ENCODE results near the gene AMBRA1. TPM values are rescaled to one million over a fixed set of nuclear protein-coding genes. Genes with fewer than 3 reads are reported as not detected.

Gene AMBRA1
- polyA plus RNA-seq, 1 of the 3 experiments (the other 2 are of a cell fraction): 10.4 TPM

- no peak overlapping the region for H3K27ac ChIP-seq (ENCODE audit: low read depth in 2 of 2, low read length in 1 of 2)
- TF ChIP-seq FOXM1 (IDR thresholded peaks at IDR 0.05; ENCODE audit: low read depth): no peak
- no peak for TF ChIP-seq GABPA (IDR thresholded peaks at IDR 0.05; ENCODE audit: low read depth)
- no peak for TF ChIP-seq FOXJ3 (CRISPR knock-in tag; IDR thresholded peaks at IDR 0.05)
- no peak for TF ChIP-seq USF2 (IDR thresholded peaks at IDR 0.05; ENCODE audit: borderline replicate concordance, low read depth, low read length)
- TF ChIP-seq GATA2 (CRISPR knock-in tag; IDR thresholded peaks at IDR 0.05): no peak
- no peak for TF ChIP-seq EZH2phosphoT487 (IDR thresholded peaks at IDR 0.05; ENCODE audit: borderline replicate concordance, low read depth)
- no peak for TF ChIP-seq TAF1 (IDR thresholded peaks at IDR 0.05; ENCODE audit: borderline replicate concordance, low read depth, low read length)
- TF ChIP-seq, protein P1, sequence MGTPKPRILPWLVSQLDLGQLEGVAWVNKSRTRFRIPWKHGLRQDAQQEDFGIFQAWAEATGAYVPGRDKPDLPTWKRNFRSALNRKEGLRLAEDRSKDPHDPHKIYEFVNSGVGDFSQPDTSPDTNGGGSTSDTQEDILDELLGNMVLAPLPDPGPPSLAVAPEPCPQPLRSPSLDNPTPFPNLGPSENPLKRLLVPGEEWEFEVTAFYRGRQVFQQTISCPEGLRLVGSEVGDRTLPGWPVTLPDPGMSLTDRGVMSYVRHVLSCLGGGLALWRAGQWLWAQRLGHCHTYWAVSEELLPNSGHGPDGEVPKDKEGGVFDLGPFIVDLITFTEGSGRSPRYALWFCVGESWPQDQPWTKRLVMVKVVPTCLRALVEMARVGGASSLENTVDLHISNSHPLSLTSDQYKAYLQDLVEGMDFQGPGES (IDR thresholded peaks at IDR 0.05; ENCODE audit: low read depth, low read length): no peak
- TF ChIP-seq, protein P2, sequence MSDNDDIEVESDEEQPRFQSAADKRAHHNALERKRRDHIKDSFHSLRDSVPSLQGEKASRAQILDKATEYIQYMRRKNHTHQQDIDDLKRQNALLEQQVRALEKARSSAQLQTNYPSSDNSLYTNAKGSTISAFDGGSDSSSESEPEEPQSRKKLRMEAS (IDR thresholded peaks at IDR 0.05; ENCODE audit: low read depth): no peak
- TF ChIP-seq MEF2A (IDR thresholded peaks at IDR 0.05; ENCODE audit: borderline replicate concordance, low read depth): no peak
- TF ChIP-seq SIN3A (IDR thresholded peaks at IDR 0.05; ENCODE audit: borderline replicate concordance, low read depth, low read length): no peak
- POLR2A ChIA-PET: no interaction called here
Observed at GRCh38 chr11:46490666-46491065, 103.2 kb downstream of the AMBRA1 start.

DNA sequence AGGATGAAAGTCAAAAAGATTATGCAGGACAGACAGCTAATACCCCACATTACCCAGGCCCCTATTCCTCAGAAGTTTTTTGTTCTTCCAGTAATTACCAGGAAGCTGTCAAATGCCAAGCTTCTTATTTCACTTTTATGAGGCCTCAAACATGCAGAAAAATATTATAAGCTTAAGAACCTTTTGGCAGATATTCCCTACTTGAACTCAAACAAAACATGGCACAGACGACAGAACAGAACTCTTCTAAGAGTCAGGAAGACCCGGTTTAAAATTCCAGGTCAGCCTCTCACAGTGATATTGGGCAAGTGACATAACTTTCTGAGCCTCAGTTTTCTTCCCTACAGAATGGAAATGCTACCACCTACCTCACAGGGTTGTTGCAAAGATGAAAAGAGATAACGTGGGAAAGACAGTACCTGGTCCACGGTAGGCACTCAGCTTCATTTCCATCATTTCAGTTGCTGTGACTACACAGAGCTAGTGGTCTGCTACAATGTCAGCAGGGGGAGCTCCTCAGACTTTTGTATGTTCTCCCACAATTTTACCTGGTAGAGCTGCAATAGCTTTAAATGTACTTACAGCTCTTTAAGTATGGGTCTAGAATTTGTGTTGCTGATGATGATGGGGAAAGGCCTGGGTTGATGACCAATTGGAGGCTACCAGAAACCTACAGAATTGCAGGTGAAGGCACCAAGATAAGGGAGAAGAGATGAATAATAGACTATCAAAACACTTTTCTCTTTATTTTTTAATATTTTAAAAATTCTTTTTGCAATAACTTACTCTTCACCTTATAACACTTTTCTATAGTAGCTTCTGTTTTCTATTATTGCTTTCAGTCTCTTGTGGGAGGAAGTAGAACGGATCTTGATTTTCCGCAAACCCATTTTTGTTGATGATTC is 103.9 kb downstream of the AMBRA1 start:
- Histone ChIP-seq H3K4me1 (ENCODE audit: control insufficient read depth in 1 of 2, insufficient read depth in 2 of 2, low read depth in 1 of 2, low read length in 1 of 2) (peaks cover 7 to 21% of the 10 kb centered on the region in 2 experiments; a peak in 2 of 4 replicates), H4K20me1 (ENCODE audit: insufficient read depth) (no peaks in the 10 kb centered on the region), H3K4me3 (ENCODE audit: low read depth in 2 of 2, low read length in 1 of 2) (no peak overlapping the region), H3K27ac (ENCODE audit: low read depth in 2 of 2, low read length in 1 of 2) (no peak overlapping the region), H3F3A (replicated peaks; ENCODE audit: insufficient read depth) (peaks cover 5% of the 10 kb centered on the region), H3K27me3 (ENCODE audit: insufficient read depth) (no peaks in the 10 kb centered on the region), H3K9me3 (no peaks in the 10 kb centered on the region), H3K36me3 (replicated peaks in 1 of 2; ENCODE audit: control insufficient read depth in 1 of 2, insufficient read depth in 2 of 2, low read length in 1 of 2) (peaks cover 8 to 14% of the 10 kb centered on the region in 2 experiments), H2AFZ (ENCODE audit: low read depth) (no peak overlapping the region), H3K4me2 (no peak overlapping the region), H3K79me2 (ENCODE audit: insufficient read depth) (peaks cover 9% of the 10 kb centered on the region; the same call in 1 of the 2 replicates), H3K9me2 (no peaks in the 10 kb centered on the region), H3K9ac (no peak overlapping the region)
- DNase-seq: peak; percentile 54
- no peak for TF ChIP-seq FOXJ3 (CRISPR knock-in tag; IDR thresholded peaks at IDR 0.05)
- no peak for TF ChIP-seq YY1 (IDR thresholded peaks at IDR 0.05; ENCODE audit: low read depth)
- TF ChIP-seq FOXM1 (IDR thresholded peaks at IDR 0.05; ENCODE audit: low read depth): no peak
- peak; percentile 72 for TF ChIP-seq CTCF (IDR thresholded peaks at IDR 0.05)
- peak; percentile 74 for TF ChIP-seq RAD21 (IDR thresholded peaks at IDR 0.05; ENCODE audit: low read length)
- TF ChIP-seq TEAD4 (IDR thresholded peaks at IDR 0.05; ENCODE audit: borderline replicate concordance, insufficient read depth): no peak
- TF ChIP-seq SMC3 (IDR thresholded peaks at IDR 0.05; ENCODE audit: low read depth, low read length): peak; percentile 74
- no peak for TF ChIP-seq USF1 (IDR thresholded peaks at IDR 0.05; ENCODE audit: borderline replicate concordance, low read depth)
- WGBS (ENCODE audit: low lambda C conversion rate): 73% methylated on average over 6 of the region's 6 CpGs
- ChIA-PET CTCF (interaction anchor here (0.6 to 8.3 kb wide), 36 partner anchors 9 to 204 kb away, joined by 3 to 131 read pairs (median 6); partner anchors contain the start of gene DGKZ), POLR2A (no interaction called here)

More at GRCh38 chr11:46490666-46491065, 103.2 kb downstream of the AMBRA1 start:
- Histone ChIP-seq H3K4me2 (no peak overlapping the region), H3K9me3 (no peaks in the 10 kb centered on the region), H3K9ac (no peak overlapping the region), H3F3A (replicated peaks; ENCODE audit: insufficient read depth) (peaks cover 5% of the 10 kb centered on the region), H3K9me2 (no peaks in the 10 kb centered on the region), H2AFZ (ENCODE audit: low read depth) (no peak overlapping the region), H3K36me3 (replicated peaks in 1 of 2; ENCODE audit: control insufficient read depth in 1 of 2, insufficient read depth in 2 of 2, low read length in 1 of 2) (peaks cover 8 to 16% of the 10 kb centered on the region in 2 experiments), H4K20me1 (ENCODE audit: insufficient read depth) (no peaks in the 10 kb centered on the region), H3K4me3 (ENCODE audit: low read depth in 2 of 2, low read length in 1 of 2) (no peak overlapping the region), H3K4me1 (ENCODE audit: control insufficient read depth in 1 of 2, insufficient read depth in 2 of 2, low read depth in 1 of 2, low read length in 1 of 2) (peaks cover 5 to 21% of the 10 kb centered on the region in 2 experiments; a peak in 2 of 4 replicates), H3K79me2 (ENCODE audit: insufficient read depth) (peaks cover 9% of the 10 kb centered on the region; the same call in 1 of the 2 replicates), H3K27me3 (ENCODE audit: insufficient read depth) (no peaks in the 10 kb centered on the region)
- no peak for DNase-seq
- CTCF ChIA-PET: interaction anchor here (0.7 to 8.3 kb wide), 33 partner anchors 8 to 144 kb away, joined by 3 to 131 read pairs (median 6); partner anchors contain the start of gene DGKZ
